ENCODE results near the gene NUP62.

- TF ChIP-seq SUZ12 (IDR thresholded peaks at IDR 0.05; ENCODE audit: extremely low read depth, insufficient read depth, insufficient read length) (no peak), ZNF274 (IDR thresholded peaks at IDR 0.05; ENCODE audit: low read depth, low read length) (no peak)
Measured at GRCh38 chr19:49953416-49953815, 24.1 kb upstream of the NUP62 start.
